ENCODE results near the gene CERS1.

- TF ChIP-seq ZNF660 (tag by site-specific recombination; IDR thresholded peaks at IDR 0.05) = no peak
- TF ChIP-seq ZNF138 (tag by site-specific recombination; IDR thresholded peaks at IDR 0.05; ENCODE audit: borderline replicate concordance) = no peak
- no peak for TF ChIP-seq ZNF518A (tag by site-specific recombination; conservative IDR thresholded peaks at IDR 0.05; ENCODE audit: low read depth)
- no peak for TF ChIP-seq ZNF529 (tag by site-specific recombination; IDR thresholded peaks at IDR 0.05; ENCODE audit: insufficient replicate concordance)
- TF ChIP-seq TCF7L2 (IDR thresholded peaks at IDR 0.05; ENCODE audit: borderline replicate concordance, low read depth, low read length) = no peak
- TF ChIP-seq CTCF (tag by site-specific recombination; IDR thresholded peaks at IDR 0.05) = no peak
- TF ChIP-seq ZBTB49 (tag by site-specific recombination; IDR thresholded peaks at IDR 0.05; ENCODE audit: low read depth) = no peak
- TF ChIP-seq ZBTB7A (tag by site-specific recombination; IDR thresholded peaks at IDR 0.05; ENCODE audit: low read depth) = no peak
- TF ChIP-seq ZNF350 (tag by site-specific recombination; IDR thresholded peaks at IDR 0.05) = no peak
- TF ChIP-seq ZNF26 (tag by site-specific recombination; IDR thresholded peaks at IDR 0.05) = no peak
- no peak for TF ChIP-seq TRIM28 (IDR thresholded peaks at IDR 0.05; ENCODE audit: borderline replicate concordance, low read length)
Measured at GRCh38 chr19:18943465-18943864, 47.5 kb upstream of the CERS1 start.

Data from HEK293 (cell line).